HG03520 (cell line): Measurements from ENCODE around the gene DOK4.

Experiments used
- ATAC-seq: cut with Tn5 transposase; IDR thresholded peaks from one replicate; pipeline ENCODE4 v1.9.1; 2021; ENCODE audit warnings: mild to moderate bottlenecking, moderate library complexity; ENCODE audit not compliant: unreplicated experiment

The DOK4 gene

GRCh38 chr16:57519796-57520360, 33.6 kb upstream of the DOK4 start:
- ATAC-seq = peak; percentile 51

GRCh38 chr16:57518922-57519321, 32.6 kb upstream of the DOK4 start:
- no peak for ATAC-seq

GRCh38 chr16:57518520-57518919, 32.2 kb upstream of the DOK4 start:
- ATAC-seq = no peak

GRCh38 chr16:57517397-57518367, 31.4 kb upstream of the DOK4 start:
- no peak for ATAC-seq

GRCh38 chr16:57516773-57517172, 30.5 kb upstream of the DOK4 start:
- no peak for ATAC-seq

GRCh38 chr16:57516176-57516725, 30.0 kb upstream of the DOK4 start:
- ATAC-seq = no peak

GRCh38 chr16:57514791-57515600, 28.7 kb upstream of the DOK4 start:
- ATAC-seq = no peak

GRCh38 chr16:57514371-57514770, 28.1 kb upstream of the DOK4 start:
- no peak for ATAC-seq

- no peak for ATAC-seq
Measured at GRCh38 chr16:57513371-57514102, 27.2 kb upstream of the DOK4 start.

GRCh38 chr16:57512296-57513001, 26.2 kb upstream of the DOK4 start:
- no peak for ATAC-seq

GRCh38 chr16:57510016-57510871, 24.0 kb upstream of the DOK4 start:
- ATAC-seq = no peak

- ATAC-seq = no peak
Measured at GRCh38 chr16:57509231-57509923, 23.1 kb upstream of the DOK4 start.

- no peak for ATAC-seq
Measured at GRCh38 chr16:57508035-57508425, 21.7 kb upstream of the DOK4 start.

GRCh38 chr16:57507136-57508034, 21.1 kb upstream of the DOK4 start:
- ATAC-seq = no peak

- ATAC-seq = no peak
Measured at GRCh38 chr16:57505169-57505568, 18.9 kb upstream of the DOK4 start.

GRCh38 chr16:57504491-57504890, 18.2 kb upstream of the DOK4 start:
- no peak for ATAC-seq

GRCh38 chr16:57504001-57504400, 17.7 kb upstream of the DOK4 start:
- ATAC-seq = no peak
